ENCODE results near the gene HCAR1.
"Not testable (repeated sequence)": the region's sequence is repeated elsewhere in the genome, so short reads cannot be mapped to it uniquely, and the experiment has no call there.

DNA sequence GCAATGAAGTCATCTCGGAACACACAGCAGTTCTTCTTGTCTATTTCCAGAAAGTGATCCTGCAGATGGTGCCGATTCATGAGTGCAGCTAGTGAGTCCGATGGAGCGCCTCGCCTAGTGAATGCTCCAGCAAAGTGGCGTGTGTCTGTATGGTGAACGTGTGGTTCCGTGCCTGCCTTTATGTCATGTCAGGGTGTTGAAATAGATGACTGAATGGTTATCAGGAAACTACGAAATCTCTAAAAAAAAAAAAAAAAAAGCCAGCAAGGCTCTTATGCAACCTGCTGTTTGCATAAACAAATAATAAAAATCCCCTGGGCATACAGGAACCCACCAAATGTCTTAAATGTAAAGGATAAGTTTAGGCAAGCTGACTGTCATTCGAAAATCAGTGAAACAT, 14.0 kb downstream of the HCAR1 start, which contains the start of gene HCAR3:
- TF ChIP-seq, protein P1, sequence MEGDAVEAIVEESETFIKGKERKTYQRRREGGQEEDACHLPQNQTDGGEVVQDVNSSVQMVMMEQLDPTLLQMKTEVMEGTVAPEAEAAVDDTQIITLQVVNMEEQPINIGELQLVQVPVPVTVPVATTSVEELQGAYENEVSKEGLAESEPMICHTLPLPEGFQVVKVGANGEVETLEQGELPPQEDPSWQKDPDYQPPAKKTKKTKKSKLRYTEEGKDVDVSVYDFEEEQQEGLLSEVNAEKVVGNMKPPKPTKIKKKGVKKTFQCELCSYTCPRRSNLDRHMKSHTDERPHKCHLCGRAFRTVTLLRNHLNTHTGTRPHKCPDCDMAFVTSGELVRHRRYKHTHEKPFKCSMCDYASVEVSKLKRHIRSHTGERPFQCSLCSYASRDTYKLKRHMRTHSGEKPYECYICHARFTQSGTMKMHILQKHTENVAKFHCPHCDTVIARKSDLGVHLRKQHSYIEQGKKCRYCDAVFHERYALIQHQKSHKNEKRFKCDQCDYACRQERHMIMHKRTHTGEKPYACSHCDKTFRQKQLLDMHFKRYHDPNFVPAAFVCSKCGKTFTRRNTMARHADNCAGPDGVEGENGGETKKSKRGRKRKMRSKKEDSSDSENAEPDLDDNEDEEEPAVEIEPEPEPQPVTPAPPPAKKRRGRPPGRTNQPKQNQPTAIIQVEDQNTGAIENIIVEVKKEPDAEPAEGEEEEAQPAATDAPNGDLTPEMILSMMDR (IDR thresholded peaks at IDR 0.05) = not testable (repeated sequence)
- not testable (repeated sequence) for TF ChIP-seq POLR2AphosphoS5 (IDR thresholded peaks at IDR 0.05; ENCODE audit: low read depth, low read length)
